HG02588 (cell line): ENCODE data around the gene MTHFR.
"Not testable (repeated sequence)": the region's sequence is repeated elsewhere in the genome, so short reads cannot be mapped to it uniquely, and the experiment has no call there.

Experiments used
- ATAC-seq: cut with Tn5 transposase; IDR thresholded peaks from one replicate; pipeline ENCODE4 v1.9.1; 2021; ENCODE audit warnings: mild to moderate bottlenecking, moderate library complexity; ENCODE audit not compliant: unreplicated experiment

MTHFR gene

DNA sequence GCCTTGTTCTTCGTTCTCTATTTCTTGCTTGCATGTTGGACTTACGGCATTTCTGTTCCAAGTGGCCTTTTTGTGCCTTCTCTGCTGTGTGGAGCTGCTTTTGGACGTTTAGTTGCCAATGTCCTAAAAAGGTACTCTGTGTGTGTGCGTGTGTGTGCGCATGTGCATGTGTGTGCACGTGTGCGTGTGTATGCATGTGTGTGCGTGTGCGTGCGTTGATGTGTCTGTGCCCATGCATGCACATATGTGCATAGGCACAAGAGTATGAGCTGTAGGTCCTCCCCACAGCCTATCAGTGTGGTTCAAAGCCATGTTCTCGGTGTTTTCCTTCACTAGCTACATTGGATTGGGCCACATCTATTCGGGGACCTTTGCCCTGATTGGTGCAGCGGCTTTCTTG, 28.1 kb upstream of the MTHFR start:
- ATAC-seq, result no peak

DNA sequence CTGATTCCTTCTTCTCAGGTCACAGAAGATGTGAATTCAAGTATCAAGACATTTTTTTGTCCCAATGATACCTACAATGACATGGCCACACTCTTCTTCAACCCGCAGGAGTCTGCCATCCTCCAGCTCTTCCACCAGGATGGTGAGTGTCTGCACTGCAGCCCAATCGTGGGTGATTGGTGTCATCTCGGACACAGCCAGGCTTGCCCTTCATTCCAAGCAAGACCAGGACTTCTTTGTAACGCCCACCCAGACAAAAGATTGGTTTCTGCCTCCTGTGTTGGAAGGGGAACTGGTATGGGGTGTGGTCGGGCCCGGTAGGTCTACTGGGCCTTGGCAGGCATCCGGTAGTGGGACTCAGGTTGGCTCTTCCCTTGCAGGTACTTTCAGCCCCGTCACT, 27.7 kb upstream of the MTHFR start:
- no peak for ATAC-seq

GRCh38 chr1:11831945-11832725, 26.4 kb upstream of the MTHFR start:
- no peak for ATAC-seq

- ATAC-seq, result no peak
These were observed 22.7 kb upstream of the MTHFR start for GRCh38 chr1:11828511-11828910.

DNA sequence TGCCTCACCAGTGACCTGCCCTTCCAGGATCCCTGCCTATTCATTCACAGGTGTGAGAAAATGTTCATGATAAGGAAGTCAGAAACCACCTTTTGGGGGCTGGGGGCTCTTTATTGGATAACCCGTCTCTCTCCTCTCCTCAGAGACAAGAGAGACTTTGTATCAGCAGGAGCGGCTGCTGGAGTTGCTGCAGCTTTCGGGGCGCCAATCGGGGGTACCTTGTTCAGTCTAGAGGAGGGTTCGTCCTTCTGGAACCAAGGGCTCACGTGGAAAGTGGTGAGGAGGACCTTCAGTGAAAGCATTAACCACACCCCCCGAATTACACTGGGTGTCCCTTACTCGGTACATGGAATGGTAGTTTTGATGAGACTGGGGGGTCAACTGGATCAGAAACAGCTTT, 21.2 kb upstream of the MTHFR start:
- no peak for ATAC-seq

- no peak for ATAC-seq
These were observed 19.4 kb upstream of the MTHFR start for GRCh38 chr1:11825131-11825530.

DNA sequence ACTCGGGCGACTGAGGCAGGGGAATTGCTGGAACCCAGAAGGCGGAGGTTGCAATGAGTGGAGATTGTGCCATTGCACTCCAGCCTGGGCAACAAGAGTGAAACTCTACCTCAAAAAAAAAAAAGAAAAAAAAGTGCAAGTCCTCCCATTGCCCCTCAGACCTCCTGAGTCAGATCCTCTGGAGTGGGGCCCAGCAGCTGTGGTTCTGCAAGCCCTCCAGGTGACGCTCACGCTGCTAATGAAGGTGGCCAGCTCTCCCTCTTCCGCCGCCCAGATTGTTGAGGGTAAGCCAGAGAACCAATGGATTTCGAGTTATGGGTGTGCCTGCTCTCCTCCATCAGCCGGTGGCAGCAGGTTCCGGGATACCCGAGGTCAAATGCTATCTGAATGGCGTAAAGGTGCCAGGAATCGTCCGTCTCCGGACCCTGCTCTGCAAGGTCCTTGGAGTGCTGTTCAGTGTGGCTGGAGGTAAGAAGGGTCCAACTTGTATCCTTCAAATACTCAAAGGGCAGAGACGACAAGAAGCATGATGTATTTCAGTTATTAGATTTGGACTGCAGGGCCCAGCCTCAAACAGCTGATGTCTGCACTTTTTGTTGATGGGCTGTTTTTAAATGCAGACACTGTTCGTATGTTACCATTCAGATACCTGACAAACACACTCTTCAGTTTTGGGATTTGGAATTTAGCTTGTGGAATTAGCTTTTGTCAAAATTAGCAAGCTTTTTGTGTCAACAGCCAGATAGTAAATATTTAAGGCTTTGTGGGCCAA, 17.8 kb upstream of the MTHFR start:
- ATAC-seq, result no peak

- no peak for ATAC-seq
These were observed 16.3 kb upstream of the MTHFR start for GRCh38 chr1:11822091-11822490.

- no peak for ATAC-seq
These were observed 11.4 kb upstream of the MTHFR start for GRCh38 chr1:11817192-11817591.

DNA sequence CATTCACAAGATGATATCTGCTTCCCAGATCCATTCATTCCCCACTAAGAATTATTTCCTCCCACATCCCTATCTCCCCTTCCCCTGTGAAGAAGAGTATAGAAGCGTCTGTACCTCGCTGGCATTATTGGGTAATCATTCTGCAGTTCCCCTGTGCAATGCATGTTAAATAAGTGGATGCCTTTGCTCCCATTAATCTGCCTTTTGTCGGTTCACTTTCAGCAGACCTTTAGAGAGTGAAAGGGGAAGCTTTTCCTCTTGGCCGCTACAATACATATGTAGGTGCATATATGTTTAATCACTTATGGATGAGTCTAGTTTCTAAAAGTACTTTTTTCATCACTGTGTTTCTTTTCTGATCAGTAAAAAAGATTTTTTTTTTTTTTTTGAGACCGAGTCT, 7.3 kb upstream of the MTHFR start:
- no peak for ATAC-seq

GRCh38 chr1:11807133-11807532, 1.4 kb upstream of the MTHFR start:
- ATAC-seq, result no peak

DNA sequence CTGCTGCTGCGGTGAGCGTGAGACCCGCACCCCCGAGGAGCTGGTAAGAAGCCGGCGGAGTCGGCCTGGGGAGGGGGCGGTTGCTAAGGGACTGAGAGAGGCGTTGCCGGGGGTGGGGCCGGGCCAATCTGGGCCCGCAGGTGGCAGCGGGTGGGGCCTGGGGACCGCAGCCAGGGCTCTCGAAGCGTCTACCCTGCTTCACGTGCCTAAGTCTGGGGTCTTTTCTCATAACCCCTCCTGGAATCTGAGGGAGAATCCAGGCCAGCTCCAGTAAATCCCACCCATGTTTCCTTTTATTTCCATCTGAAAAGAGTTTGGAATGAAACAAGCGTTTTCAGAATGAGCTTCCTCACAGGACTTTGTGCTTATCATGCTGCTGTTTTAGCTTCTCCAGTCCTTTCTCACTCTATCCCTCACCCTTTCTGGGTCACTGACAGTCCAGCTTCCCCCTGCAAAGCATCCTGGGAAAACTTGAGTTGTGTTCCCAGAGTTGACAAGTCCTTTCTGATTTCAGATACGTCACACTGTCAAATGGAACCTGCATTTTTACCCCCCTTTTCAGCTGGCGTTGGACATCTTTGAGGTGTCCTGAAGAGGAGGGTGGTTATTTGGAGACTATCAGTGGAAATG, 658 bp upstream of the MTHFR start:
- ATAC-seq, result peak; percentile 44

- ATAC-seq, result no peak
These were observed 920 bp downstream of the MTHFR start for GRCh38 chr1:11804666-11805421.

GRCh38 chr1:11803924-11804665, 1.7 kb downstream of the MTHFR start:
- not testable (repeated sequence) for ATAC-seq

GRCh38 chr1:11802973-11803885, 2.5 kb downstream of the MTHFR start:
- ATAC-seq, result no peak

- no peak for ATAC-seq
These were observed 3.2 kb downstream of the MTHFR start for GRCh38 chr1:11802616-11802972.

DNA sequence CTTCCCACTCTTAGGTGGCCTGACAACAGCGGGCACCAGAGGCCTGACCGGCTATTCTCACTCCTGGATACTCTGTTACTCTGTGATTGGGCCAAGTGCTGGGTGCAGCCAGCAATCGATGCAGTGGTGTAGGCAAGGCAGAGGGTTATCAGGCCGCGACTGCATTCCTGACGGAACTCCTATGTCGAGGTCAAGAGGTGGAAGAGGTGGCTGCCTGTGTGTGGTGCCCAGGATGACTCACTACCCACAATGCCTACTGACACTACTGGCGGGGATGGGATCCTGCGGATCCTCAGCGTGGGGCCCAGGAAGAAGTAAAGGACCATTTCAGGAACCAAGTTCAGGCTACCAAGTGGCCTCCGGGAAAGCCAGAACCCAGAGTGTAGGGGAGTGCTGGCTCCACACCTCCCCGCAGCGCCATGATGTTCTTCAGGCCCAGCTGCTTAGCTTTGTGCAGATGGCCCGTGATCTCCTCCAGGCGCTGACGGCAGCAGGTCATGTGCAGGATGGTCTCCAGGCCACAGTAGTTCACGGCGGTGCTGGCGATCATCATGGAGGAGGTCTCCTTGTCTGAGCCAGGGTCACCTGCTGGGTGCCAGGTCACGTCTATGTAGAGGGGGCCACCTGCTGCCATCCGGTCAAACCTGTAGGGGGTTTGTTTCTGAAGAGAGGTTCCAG, 4.9 kb downstream of the MTHFR start:
- ATAC-seq, result no peak

- ATAC-seq, result no peak
These were observed 5.4 kb downstream of the MTHFR start for GRCh38 chr1:11800391-11800755.

DNA sequence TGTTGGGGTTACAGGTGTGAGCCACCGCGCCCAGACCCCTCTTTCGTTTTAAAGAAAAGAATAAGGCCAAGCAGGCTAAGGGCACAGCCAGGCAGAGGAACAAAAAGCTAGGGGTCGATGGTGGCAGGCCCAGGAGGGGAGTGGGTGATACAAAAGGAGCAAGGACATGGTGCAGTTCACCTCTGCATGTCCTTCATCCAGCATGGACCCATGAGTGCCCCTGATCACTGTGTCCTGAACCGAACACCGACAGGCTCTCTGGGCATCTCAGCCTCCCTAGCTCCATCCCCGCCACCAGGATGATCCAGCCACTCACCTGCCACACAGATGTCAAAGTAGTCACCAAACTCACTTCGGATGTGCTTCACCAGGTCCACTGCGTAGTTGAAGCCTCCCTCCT, 5.9 kb downstream of the MTHFR start:
- ATAC-seq, result no peak
